GM19240 (cell line): Measurements from ENCODE around the gene CEP57L1.
"Not testable (repeated sequence)": the region's sequence is repeated elsewhere in the genome, so short reads cannot be mapped to it uniquely, and the experiment has no call there.

Source experiments
- DNase-seq: peaks from one replicate; pipeline ENCODE4 v3.0.0; 2011; ENCODE audit warnings: low spot score; ENCODE audit not compliant: insufficient read length

The CEP57L1 gene

GRCh38 chr6:109167562-109167961 is 72.3 kb downstream of the CEP57L1 start:
- no peak for DNase-seq

- no peak for DNase-seq
Observed at GRCh38 chr6:109170333-109170732, 75.0 kb downstream of the CEP57L1 start.

GRCh38 chr6:109172101-109172746 is 76.9 kb downstream of the CEP57L1 start:
- DNase-seq, result no peak

- no peak for DNase-seq
Observed at GRCh38 chr6:109174916-109175315, 79.6 kb downstream of the CEP57L1 start.

GRCh38 chr6:109178921-109179320 is 83.6 kb downstream of the CEP57L1 start:
- DNase-seq, result no peak

GRCh38 chr6:109179507-109179906 is 84.2 kb downstream of the CEP57L1 start:
- no peak for DNase-seq

GRCh38 chr6:109182578-109182977 is 87.3 kb downstream of the CEP57L1 start:
- no peak for DNase-seq

GRCh38 chr6:109183109-109183650 is 87.9 kb downstream of the CEP57L1 start:
- DNase-seq, result no peak

GRCh38 chr6:109184638-109185037 is 89.3 kb downstream of the CEP57L1 start:
- no peak for DNase-seq

GRCh38 chr6:109186012-109186411 is 90.7 kb downstream of the CEP57L1 start:
- no peak for DNase-seq

- peak; percentile 4 for DNase-seq
Observed at GRCh38 chr6:109187399-109188114, 92.2 kb downstream of the CEP57L1 start.

GRCh38 chr6:109188115-109188411 is 92.8 kb downstream of the CEP57L1 start:
- DNase-seq, result no peak

- DNase-seq, result not testable (repeated sequence)
Observed at GRCh38 chr6:109191368-109191767, 96.1 kb downstream of the CEP57L1 start.

GRCh38 chr6:109192865-109193264 is 97.6 kb downstream of the CEP57L1 start:
- no peak for DNase-seq

GRCh38 chr6:109194880-109195279 is 99.6 kb downstream of the CEP57L1 start:
- DNase-seq, result no peak

GRCh38 chr6:109197061-109197460 is 101.8 kb downstream of the CEP57L1 start:
- no peak for DNase-seq

- DNase-seq, result no peak
Observed at GRCh38 chr6:109202409-109203264, 107.3 kb downstream of the CEP57L1 start.

GRCh38 chr6:109204511-109204910 is 109.2 kb downstream of the CEP57L1 start:
- DNase-seq, result no peak

- no peak for DNase-seq
Observed at GRCh38 chr6:109212683-109213082, 117.4 kb downstream of the CEP57L1 start.
